Measurements from ENCODE around the gene TERT.
"Not testable (repeated sequence)": the region's sequence is repeated elsewhere in the genome, so short reads cannot be mapped to it uniquely, and the experiment has no call there.

TERT gene

GRCh38 chr5:1293416-1294205 lies 1.3 kb downstream of the TERT start:
- DNase-seq, result no peak

GRCh38 chr5:1292846-1293415 lies 1.9 kb downstream of the TERT start:
- DNase-seq, result no peak

DNA sequence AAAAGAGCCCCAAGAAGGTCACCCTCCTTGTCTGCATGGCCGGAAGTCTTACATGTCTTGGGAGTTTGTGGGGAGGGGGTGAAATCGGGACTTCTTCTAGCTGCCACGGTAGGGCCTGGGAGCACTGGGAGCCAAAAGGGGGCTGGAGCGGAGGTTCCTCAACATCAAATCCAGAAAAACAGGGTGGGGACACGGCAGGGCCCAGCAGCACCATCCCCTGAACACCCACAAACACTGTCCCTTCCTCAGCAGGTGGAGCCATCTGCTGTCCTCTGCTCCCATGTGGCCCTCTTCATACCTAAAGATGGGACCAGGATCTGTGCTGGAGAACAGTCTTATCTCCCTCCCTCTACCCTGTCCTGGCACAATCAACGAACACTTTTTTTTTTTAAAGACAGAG lies 2.7 kb downstream of the TERT start:
- no peak for DNase-seq

GRCh38 chr5:1291611-1292080 lies 3.2 kb downstream of the TERT start:
- DNase-seq, result no peak

DNA sequence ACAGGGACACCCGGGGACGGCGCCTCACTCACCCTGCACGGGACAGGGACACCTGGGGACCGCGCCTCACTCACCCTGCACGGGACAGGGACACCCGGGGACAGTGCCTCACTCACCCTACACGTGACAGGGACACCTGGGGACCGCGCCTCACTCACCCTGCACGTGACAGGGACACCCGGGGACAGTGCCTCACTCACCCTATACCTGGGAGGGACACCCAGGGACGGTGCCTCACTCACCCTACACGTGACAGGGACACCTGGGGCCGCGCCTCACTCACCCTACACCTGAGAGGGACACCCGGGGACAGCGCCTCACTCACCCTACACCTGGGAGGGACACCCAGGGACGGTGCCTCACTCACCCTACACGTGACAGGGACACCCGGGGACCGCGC lies 3.9 kb downstream of the TERT start:
- not testable (repeated sequence) for DNase-seq

GRCh38 chr5:1289559-1289958 lies 5.3 kb downstream of the TERT start:
- not testable (repeated sequence) for DNase-seq

DNA sequence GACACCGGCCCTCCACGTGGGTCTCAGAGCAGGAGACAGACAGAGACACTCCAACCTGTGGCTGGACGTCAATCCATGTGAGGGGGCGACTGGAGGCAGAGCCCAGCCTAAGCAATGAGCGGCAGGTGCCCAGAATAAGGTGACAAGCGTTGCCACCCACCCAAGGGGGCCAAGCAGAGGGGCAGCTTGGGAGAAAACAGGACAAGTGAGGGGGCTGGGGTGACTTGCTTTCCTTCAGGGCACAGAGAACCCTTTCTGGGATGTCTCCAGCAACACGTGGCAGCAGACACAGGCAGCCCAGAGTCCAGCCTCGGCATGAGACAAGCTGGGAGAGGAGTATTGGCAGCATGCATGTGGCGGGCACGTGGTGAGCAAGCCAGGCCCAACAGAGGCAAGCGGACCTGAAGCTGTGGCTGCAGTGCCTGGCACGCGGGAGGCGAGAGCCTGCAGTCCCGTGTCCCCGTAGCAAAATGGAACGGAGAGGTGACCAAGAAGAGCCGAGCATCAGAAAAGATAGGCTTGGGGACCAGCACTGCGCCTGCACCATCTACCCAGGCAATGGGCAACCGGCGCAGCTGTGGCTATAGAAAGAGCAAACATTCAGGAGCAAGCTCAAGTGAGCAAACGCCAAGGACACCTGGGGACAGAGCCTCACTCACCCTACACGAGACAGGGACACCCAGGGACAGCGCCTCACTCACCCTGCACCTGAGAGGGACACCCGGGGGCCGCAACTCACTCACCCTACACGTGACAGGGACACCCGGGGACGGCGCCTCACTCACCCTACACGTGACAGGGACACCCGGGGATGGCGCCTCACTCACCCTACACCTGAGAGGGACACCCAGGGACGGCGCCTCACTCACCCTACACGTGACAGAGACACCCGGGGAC lies 6.2 kb downstream of the TERT start:
- DNase-seq, result no peak

- no peak for DNase-seq
Measured at GRCh38 chr5:1285883-1286291, 9.0 kb downstream of the TERT start.

DNA sequence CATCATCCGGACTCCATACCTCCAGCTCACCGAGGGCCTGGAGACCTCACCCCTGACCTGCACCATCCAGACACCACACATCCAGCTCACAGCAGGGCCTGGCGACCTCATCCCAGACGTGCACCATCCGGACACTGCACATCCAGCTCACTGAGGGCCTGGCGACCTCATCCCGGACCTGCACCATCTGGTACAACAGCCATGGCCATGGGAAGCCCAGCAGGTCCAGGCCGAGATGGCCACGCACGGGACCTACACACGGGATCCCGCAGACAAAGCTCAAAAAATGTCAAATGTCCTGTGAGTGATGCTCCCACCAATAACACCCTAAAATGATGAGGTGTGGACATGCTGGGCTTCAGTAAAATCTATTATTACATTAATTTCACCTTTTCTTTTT lies 9.7 kb downstream of the TERT start:
- DNase-seq, result no peak

- not testable (repeated sequence) for DNase-seq
Measured at GRCh38 chr5:1284336-1284970, 10.4 kb downstream of the TERT start.

- not testable (repeated sequence) for DNase-seq
Measured at GRCh38 chr5:1283729-1284041, 11.2 kb downstream of the TERT start.

- DNase-seq, result not testable (repeated sequence)
Measured at GRCh38 chr5:1282993-1283728, 11.7 kb downstream of the TERT start.

- DNase-seq, result no peak
Measured at GRCh38 chr5:1282131-1282992, 12.5 kb downstream of the TERT start.

GRCh38 chr5:1281038-1281882 lies 13.6 kb downstream of the TERT start:
- no peak for DNase-seq

- no peak for DNase-seq
Measured at GRCh38 chr5:1280177-1281037, 14.5 kb downstream of the TERT start.

DNA sequence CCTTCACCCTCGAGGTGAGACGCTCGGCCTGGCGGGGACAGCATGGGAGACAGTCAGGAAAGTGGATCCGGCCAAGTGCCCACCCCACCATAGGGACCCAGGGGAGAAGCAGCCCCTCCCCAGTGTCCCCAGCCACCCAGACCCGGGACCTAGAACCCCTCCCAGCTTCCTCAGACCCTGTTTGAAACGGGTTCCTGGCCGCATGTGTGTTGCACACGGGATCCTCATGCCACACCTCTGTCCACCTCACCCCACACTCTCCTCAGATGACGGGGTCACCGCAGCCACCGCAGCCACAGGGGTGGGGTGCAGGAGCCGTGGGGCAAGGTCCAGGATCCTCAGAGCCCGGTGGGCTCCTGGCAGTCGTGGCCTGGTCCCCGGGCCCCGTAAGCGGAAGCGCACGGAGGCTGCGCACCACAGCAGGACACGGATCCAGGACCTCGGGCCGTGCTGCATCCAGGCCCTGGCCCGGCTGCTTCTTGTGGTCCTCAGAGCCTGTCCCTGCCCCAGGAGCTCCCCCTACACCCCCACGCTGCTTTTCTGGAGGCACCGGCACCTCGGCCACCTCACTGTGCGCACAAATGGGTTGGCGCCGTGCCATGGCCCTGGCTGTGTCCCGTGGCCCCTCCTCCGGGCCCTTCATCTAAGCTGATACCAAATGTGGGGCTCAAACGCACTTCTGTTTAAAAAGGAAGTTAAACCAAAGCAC lies 15.3 kb downstream of the TERT start:
- no peak for DNase-seq

- DNase-seq, result no peak
Measured at GRCh38 chr5:1278656-1279442, 16.0 kb downstream of the TERT start.

GRCh38 chr5:1278216-1278615 lies 16.7 kb downstream of the TERT start:
- no peak for DNase-seq

Data from GDM1 (cell line).